GM10847 (cell line): ENCODE data around the gene UHMK1.

ENCODE experiments used
- POLR2A ChIP-seq: IDR thresholded peaks from 2 replicates; pipeline ENCODE4 v1.6.1; 2011; ENCODE audit not compliant: insufficient read length; ENCODE audit errors: extremely low read depth

The UHMK1 gene

GRCh38 chr1:162500805-162501204 lies 3.2 kb downstream of the UHMK1 start:
- no peak for TF ChIP-seq POLR2A

- no peak for TF ChIP-seq POLR2A
Measured at GRCh38 chr1:162502077-162502476, 4.5 kb downstream of the UHMK1 start.

DNA sequence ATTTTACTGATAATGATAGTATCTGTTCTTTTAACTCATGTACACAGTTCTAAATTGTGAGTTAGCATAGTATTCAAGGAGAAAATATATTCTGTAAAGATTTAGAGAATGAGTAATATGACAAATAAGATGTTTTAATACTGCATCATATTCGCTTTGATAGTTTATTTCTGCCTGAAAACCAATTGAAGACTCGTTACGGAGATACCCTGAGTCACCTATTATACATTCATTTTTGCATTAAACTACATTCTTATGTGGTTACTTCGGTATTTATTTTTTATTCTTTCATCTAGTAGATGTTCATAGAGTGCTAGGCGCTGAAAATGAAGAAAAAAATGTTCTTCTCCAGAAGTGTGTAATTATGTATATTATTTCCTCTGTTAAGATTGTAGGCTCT lies 5.3 kb downstream of the UHMK1 start:
- no peak for TF ChIP-seq POLR2A

DNA sequence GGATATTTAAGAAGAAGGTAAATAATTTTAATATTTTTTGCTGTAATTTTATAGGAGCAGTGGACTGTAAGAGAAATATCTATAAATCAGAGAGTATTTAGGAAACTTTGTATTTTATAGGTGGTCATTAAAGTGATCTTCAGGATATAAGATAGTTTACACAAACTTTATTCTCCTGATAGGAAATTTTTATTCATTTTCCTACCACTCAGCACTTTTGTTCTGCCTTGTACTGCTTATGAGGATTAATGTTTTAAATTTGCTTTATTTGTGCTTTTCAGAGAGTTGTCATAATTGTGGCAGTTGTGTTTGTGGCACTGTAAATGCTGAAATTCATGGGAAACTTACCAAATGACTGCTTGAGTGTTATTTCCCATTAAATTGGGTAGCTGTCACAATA lies 29.7 kb downstream of the UHMK1 start:
- no peak for TF ChIP-seq POLR2A

- no peak for TF ChIP-seq POLR2A
Measured at GRCh38 chr1:162530307-162530987, 32.8 kb downstream of the UHMK1 start.

- no peak for TF ChIP-seq POLR2A
Measured at GRCh38 chr1:162530988-162531319, 33.3 kb downstream of the UHMK1 start.

DNA sequence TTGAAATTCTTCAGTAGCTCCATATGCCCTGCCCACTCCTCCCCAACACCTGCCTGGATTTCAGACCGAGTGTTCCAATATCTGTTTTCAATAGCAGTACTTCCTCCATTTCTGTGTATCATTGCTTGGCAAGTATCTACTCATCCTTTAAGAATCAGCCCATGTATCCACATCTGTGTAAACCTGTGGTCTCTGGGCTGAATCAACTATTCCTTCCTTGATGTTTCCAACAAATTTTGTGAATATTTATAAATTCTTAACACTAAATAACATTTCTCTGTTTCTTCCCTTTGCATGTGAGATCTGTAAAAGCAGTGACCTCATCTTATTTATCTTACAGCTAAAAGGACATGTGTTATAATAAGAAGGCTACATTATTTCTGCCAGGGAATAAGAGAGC lies 37.9 kb downstream of the UHMK1 start:
- TF ChIP-seq POLR2A = no peak

- TF ChIP-seq POLR2A = no peak
Measured at GRCh38 chr1:162536511-162536910, 38.9 kb downstream of the UHMK1 start.

DNA sequence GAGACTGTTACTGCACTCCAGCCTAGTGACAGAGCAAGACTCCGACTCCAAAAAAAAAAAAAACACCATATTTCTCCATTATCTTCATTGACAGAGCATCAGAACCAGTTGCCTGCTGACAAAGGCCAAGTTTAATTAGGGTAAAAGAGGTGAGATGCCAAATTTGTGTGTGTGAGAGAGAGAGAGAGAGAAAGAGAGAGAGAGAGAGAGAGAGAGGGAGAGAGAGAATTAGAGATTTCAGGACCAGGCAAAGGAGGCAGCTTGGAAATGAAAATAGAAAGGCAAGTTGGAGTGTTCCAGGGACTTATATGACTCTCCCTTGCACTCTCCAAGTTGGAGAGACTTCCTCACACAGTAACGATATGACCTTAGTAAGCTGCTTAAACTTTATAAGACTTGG lies 39.6 kb downstream of the UHMK1 start:
- no peak for TF ChIP-seq POLR2A

DNA sequence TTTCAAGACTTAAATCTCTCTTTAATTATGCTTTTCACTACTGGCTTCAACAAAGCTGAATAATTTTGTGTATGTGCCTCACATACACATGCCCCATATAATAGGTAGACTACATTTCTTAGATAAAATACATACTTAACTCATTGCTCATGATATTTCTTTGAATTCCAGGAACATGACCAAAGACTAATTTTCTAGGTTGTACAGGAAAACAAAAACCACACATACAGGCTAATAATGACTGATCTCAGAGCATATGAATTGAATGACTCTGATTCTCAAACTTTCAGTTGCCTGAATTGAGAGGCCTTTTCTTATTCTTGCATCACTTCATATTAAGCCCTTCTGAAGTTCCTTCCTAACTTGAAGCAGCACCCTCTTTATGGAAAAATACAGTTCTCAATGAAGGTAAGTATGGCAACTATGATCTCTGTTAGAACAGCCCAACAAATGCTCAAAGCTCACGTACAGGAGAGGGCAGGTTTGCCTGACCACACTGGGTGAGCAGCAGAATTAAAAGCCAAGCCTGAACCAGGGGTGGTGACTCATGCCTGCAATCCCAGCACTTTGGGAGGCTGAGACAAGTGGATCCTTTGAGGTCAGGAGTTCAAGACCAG lies 41.3 kb downstream of the UHMK1 start:
- TF ChIP-seq POLR2A = no peak

GRCh38 chr1:162541619-162542141 lies 44.1 kb downstream of the UHMK1 start:
- TF ChIP-seq POLR2A = no peak

- TF ChIP-seq POLR2A = no peak
Measured at GRCh38 chr1:162543228-162543627, 45.6 kb downstream of the UHMK1 start.

DNA sequence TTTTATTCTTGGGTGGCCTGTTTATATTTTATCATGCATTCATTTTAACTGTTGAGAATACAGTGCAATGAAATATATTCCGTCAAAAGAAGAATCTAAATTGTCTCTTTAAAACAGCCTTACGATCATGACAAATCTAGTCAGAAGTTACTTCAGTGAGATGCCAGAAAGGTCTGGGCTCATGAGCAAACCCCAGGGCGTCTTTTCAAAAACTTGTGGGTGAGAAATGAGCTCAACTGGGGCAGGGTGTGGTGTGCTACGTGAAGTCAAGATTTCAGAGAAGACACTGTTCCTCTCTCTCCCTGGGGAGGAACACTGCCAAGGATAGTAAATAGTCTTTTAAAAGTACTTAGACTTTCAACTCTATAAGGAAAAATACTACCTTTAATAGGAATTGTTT lies 50.6 kb downstream of the UHMK1 start:
- no peak for TF ChIP-seq POLR2A

DNA sequence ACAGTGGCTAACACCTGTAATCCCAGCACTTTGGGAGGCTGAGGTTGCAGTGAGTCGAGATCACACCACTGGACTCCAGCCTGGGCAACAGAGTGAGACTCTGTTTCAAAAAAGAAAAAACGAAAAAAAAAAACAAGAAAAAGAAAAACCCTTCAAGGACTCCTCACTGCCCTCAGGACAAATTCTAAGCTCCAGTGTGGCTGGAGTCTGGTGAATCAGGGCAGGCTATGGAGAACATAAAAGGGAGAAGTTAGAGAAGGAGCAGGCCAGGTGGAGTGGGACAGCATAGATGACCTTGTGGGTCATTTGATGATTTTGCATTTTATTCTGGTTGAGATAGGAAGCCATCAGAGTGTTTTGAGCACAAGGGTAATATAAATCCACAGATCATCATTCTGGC lies 51.4 kb downstream of the UHMK1 start:
- no peak for TF ChIP-seq POLR2A

GRCh38 chr1:162550925-162551324 lies 53.3 kb downstream of the UHMK1 start:
- TF ChIP-seq POLR2A = no peak

- no peak for TF ChIP-seq POLR2A
Measured at GRCh38 chr1:162551969-162552683, 54.5 kb downstream of the UHMK1 start.
